Fibroblast of peridontal ligament (primary cell): ENCODE measurements around the gene FNDC11.

Source experiments
- DNase-seq: peaks from one replicate; pipeline ENCODE4 v3.0.0-alpha.2; 2010; ENCODE audit errors: extremely low read depth

The FNDC11 gene

DNA sequence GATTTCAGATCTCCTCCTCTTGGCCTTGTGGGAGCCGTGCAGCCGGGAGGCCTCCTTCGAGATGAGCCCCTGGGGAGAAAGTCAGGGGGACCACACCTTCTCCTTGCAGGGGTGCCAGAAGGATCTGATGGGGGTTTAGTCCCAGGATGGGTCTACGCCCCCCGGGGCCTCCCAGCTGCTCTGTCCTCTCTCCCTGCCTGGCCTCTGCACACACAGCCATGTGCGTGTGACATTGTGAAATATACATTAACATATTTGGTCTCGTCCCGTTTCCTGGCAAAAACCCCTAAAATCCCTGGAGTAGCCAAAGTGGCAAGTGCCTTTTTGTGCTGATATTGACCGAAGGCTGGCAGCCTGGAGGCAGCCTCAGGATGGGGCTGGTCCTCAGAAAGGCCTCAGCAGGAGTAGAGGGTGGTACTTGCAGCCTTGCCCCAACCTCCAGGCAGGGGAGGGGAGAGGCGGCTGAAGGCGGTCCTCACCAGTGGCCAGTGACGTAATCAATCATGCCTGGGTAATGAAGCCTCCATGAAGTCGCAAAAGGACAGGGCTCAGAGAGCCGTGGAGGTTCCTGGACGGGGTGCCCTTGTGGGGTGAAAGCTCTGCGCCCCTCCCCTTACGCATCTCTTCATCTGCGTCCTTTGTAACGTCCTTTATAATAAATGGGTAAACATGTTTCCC is 25.2 kb downstream of the FNDC11 start:
- DNase-seq = no peak

- DNase-seq = peak; percentile 38
Observed at GRCh38 chr20:63580796-63581461, 27.0 kb downstream of the FNDC11 start.

DNA sequence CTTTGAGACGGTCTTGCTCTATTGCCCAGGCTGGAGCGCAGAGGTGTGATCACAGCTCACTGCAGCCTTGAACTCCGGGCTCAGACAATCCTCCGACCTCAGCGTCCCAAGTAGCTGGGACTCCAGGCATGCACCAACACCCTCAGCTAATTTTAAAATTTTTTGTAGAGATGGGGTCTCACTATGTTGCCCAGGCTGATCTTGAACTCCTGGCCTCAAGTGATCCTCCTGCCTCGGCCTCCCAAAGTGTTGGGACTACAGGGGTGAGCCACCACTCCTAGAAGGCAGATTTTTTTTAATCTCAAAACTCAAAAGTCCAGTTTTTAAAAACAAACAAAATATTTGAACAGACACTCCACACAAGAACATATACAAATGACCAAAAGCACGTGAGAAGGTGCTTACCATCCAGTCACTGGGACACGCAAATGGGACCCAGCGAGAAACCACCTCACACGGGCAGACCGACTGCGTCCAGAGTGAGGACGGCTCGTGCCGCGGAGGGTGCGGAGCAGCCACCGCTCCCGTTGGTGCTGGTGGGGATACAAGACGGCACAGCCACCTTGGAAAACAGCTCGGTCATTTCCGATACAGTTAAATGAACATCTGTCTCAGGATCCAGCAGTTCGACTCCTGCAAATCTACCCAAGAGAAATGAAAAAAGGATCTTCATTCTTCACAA is 28.6 kb downstream of the FNDC11 start:
- DNase-seq = no peak

GRCh38 chr20:63585616-63586565 is 31.9 kb downstream of the FNDC11 start:
- DNase-seq = no peak

DNA sequence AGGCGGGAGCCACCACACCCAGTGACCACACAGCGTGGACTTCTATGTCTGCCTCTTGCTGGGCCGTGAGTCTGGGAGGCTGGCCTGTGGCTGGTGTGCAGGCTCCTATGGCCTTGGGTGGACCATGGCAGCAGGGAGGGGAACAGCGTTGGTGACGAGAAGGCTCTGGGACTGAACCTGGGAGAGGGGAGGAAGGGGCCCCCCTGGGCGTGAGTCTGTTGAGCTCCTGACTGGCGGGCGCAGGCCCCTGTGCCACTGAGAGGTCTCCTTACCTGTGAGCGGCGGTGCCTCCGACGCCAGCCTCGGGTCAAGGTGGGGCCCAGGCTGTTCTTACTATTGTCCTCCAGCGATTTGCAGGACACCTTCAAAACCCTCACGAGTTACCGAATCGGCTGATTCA is 32.8 kb downstream of the FNDC11 start:
- no peak for DNase-seq

DNA sequence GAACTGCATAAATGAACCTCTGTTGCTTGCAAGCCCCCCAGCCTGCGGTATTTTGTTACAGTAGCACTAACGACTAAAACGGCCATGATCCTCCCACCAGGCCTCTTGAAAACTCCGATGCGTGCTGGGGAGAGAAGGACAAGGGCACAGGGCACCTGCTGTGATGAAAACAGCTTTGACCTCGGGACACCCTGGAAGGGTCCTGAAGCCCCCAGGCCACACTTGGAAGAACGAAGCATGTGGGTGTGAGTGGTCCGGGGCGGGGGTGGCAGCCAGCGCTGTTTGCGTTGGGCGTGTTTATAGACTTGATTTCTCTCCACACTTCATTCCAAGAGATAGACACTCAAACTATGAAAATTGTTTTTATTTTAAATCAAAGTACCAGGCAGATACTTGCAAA is 33.3 kb downstream of the FNDC11 start:
- no peak for DNase-seq

GRCh38 chr20:63587776-63588591 is 34.0 kb downstream of the FNDC11 start:
- no peak for DNase-seq

GRCh38 chr20:63588641-63589041 is 34.7 kb downstream of the FNDC11 start:
- no peak for DNase-seq

DNA sequence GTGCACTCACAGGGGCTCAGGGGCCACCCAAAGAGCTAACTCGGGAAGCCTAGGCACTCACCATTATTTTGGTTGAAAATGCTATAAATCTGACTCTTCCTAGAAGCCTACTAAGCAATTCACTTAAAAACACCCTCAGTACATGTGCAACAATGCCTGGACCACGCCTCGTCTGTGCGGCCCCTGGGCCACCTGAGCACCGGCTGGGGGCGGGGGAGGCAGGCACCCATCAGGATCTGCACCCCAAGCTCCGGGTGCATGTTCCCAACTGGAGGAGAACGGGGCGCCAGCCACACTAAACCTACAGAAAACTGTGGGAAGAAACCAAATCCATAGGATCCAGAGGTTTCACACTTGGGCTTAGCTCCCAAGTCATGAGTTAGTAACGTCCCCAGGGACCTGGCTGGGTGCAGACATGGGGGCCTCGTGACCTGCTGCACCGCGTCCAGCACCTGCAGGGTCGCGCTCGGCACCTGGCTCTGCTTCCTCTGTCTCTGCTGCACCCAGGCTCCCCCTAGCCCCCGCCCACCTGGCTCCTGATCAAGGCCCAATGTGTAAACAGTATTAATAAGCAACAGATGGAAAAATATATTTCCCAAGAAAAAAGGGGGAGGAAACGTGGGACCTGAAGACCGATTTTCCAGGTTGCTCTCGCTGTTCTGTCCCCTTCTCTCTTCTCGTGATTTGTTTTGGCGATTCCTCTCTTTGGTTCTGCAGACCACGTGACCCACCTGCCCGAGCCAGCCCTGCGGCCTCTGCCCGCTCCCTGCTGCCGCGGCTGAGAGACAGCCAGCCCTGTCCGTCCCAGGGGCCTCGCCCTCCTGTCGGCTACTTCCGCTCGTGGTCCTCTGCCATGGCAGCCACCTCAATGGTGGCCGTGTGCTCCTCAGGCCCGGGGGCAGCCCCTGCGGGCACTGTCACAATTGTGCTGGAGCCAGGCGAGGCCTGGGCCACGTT is 35.6 kb downstream of the FNDC11 start:
- no peak for DNase-seq

GRCh38 chr20:63590218-63591146 is 36.5 kb downstream of the FNDC11 start:
- no peak for DNase-seq

DNA sequence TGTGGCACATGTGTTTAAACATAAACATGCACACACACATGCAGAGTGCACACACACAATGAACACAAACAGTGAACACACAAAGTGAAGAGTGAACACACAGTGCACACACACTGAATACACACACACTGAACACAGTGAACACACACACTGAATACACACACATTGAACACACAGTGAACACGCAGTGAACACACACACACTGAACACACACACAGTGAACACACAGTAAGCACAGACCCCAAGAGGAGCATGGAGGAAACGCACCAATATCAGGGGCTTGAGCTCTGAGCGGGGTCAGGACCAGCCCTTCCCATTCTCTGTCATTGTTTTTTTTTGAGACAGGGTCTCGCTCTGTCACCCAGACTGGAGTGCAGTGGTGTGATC is 37.2 kb downstream of the FNDC11 start:
- DNase-seq = no peak

GRCh38 chr20:63591786-63592355 is 37.9 kb downstream of the FNDC11 start:
- no peak for DNase-seq

GRCh38 chr20:63592661-63593060 is 38.7 kb downstream of the FNDC11 start:
- no peak for DNase-seq

DNA sequence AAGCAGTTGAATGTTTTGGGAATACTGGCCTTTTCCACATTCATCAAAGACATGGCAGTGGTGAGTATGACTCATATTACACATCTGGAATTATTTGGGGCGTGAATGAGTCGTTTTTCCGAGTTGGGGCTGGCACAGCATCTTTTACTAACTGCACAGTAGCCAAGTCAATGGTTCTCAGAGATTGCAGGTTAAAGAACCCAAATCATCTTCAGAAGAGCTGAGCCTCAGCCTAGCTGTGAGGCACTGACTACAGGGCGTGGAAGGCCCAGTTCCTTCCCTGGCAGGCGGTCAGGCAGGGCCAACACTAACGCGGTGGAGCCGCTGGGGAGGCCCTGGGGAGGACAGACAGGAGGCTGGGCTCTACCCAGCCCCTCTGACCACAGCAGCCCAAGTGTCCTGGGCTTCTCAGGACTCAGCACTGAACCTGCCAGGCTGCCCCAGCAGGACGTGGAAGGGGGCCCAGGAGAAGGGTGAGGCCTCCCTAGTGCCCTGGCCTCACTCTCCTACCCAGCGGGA is 40.1 kb downstream of the FNDC11 start:
- DNase-seq = peak; percentile 81

DNA sequence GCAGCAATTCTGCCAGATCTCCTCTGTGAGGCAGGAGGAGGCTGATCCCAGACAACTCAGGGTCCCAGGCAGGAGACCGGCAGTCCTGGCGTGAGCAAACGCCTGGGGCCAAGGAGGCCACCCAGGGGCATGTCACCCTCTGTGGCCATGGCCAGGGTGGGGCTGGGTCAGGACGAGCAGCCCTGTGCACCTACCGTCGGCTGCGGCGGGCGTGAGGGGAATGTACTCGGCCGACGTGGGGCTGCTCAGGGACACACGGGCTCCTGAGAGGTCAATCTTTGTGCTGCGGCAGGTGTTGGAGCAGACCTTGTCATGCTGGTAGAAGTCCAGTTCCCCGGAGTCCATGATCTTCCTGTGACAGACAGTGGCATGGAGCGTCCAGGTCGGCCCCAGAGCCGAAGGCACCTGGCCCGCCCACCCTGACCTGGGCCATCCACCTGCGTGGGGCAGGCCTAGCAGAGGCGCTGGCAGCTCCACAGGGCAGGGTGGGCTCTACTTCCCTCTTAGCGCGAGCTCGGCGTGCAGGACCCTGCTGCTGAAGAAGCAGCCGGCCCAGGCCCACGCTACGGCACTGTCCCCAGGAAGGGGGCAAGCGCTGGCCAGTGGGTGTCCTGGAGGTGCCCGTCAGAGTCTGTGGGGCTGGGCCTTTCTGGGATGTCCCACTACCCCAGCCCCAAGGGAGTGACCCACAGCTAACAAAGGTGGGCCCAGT is 41.6 kb downstream of the FNDC11 start:
- DNase-seq = no peak

DNA sequence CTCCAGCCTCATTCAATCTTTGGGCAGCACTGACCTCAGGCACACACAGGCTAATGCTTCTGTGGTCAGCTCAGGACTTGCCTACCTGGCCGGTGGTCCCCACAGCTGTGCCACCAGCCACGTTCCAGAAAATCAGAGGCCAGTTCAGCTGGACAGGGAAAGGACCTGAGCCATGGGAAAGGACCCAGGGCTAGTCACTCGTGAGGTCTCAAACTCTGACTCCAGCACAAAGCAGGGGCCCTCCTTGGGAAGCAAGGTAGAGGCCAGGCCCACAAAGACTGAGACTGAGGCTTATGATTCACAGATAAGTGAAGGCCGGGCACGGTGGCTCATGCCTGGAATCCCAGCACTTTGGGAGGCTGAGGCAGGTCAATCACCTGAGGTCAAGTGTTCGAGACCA is 42.5 kb downstream of the FNDC11 start:
- DNase-seq = no peak

DNA sequence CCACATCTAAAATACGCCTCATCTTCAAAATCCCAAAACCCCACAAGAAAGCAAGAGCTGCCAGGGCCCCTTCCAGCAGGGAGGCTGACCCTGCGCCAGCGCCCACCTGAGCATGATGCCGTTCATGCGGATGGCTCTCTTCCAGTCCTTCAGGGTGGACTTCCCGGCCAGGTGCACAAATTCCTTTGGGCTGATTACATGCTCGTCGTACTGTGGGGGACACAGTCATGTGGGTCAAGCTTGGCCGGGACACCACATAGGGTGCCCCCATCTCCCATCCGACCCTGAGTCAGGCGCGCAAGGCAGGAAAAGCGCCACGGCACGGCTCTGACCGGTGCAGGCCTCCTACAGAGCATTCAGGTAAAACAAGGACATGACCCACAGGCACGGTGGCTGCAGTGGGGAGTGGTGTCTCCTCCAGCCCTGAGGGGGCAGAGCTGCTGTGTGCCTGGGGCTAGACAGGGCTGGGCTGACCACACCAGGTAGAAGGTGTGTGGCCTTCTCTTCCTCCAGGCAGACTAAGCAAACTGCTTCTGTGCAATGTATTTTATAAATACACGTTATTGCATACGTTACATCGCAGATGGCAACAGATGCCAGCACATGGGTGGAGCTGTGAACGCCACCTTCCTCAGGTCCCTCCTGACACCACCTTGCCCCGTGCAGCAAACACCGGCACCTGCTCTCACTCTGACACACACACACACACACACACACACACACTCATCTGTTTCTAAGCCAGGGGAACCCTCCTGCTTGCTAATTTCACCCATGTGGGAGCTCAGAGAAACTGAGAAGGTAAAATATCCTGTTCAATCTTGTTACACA is 43.9 kb downstream of the FNDC11 start:
- DNase-seq = no peak
